ENCODE results near the gene CPSF4.

The CPSF4 gene

GRCh38 chr7:99446096-99446495 lies 7.4 kb downstream of the CPSF4 start:
- FAIRE-seq: no peak
- no peak for DNase-seq (ENCODE audit: insufficient read length, low spot score)

GRCh38 chr7:99447943-99448342 lies 9.2 kb downstream of the CPSF4 start:
- FAIRE-seq: no peak
- DNase-seq (ENCODE audit: insufficient read length, low spot score): no peak

GRCh38 chr7:99448855-99449254 lies 10.1 kb downstream of the CPSF4 start:
- DNase-seq (ENCODE audit: insufficient read length, low spot score): no peak
- FAIRE-seq: no peak

- DNase-seq (ENCODE audit: insufficient read length, low spot score) (no peak), FAIRE-seq (no peak)
These were observed 10.6 kb downstream of the CPSF4 start for GRCh38 chr7:99449326-99449725.

- DNase-seq (ENCODE audit: insufficient read length, low spot score): no peak
- no peak for FAIRE-seq
These were observed 13.2 kb downstream of the CPSF4 start for GRCh38 chr7:99451936-99452335.

GRCh38 chr7:99452541-99452940 lies 13.8 kb downstream of the CPSF4 start:
- FAIRE-seq (no peak), DNase-seq (ENCODE audit: insufficient read length, low spot score) (no peak)

- DNase-seq (ENCODE audit: insufficient read length, low spot score) (no peak), FAIRE-seq (no peak)
These were observed 14.4 kb downstream of the CPSF4 start for GRCh38 chr7:99453105-99453504.

- DNase-seq (ENCODE audit: insufficient read length, low spot score) (no peak), FAIRE-seq (no peak)
These were observed 17.1 kb downstream of the CPSF4 start for GRCh38 chr7:99455874-99456273.

- DNase-seq (ENCODE audit: insufficient read length, low spot score): no peak
These were observed 17.5 kb downstream of the CPSF4 start for GRCh38 chr7:99456288-99456687.

GRCh38 chr7:99457050-99457649 lies 18.4 kb downstream of the CPSF4 start:
- DNase-seq (ENCODE audit: insufficient read length, low spot score) (no peak), FAIRE-seq (no peak)

More at GRCh38 chr7:99456288-99456687, 17.5 kb downstream of the CPSF4 start:
- FAIRE-seq: no peak

- FAIRE-seq (no peak), DNase-seq (ENCODE audit: insufficient read length, low spot score) (no peak)
These were observed 19.1 kb downstream of the CPSF4 start for GRCh38 chr7:99457650-99458493.

- DNase-seq (ENCODE audit: insufficient read length, low spot score) (no peak), FAIRE-seq (no peak)
These were observed 20.3 kb downstream of the CPSF4 start for GRCh38 chr7:99459087-99459486.

GRCh38 chr7:99460651-99461050 lies 21.9 kb downstream of the CPSF4 start:
- DNase-seq (ENCODE audit: insufficient read length, low spot score) (no peak), FAIRE-seq (no peak)

- DNase-seq (ENCODE audit: insufficient read length, low spot score) (no peak), FAIRE-seq (no peak)
These were observed 22.5 kb downstream of the CPSF4 start for GRCh38 chr7:99461221-99461620.

GRCh38 chr7:99465421-99465768 lies 26.7 kb downstream of the CPSF4 start:
- FAIRE-seq (no peak), DNase-seq (ENCODE audit: insufficient read length, low spot score) (no peak)

- FAIRE-seq: no peak
- no peak for DNase-seq (ENCODE audit: insufficient read length, low spot score)
These were observed 29.7 kb downstream of the CPSF4 start for GRCh38 chr7:99468336-99468918.

GRCh38 chr7:99469381-99470065 lies 30.8 kb downstream of the CPSF4 start:
- no peak for DNase-seq (ENCODE audit: insufficient read length, low spot score)
- FAIRE-seq: no peak

- FAIRE-seq (no peak), DNase-seq (ENCODE audit: insufficient read length, low spot score) (peak; percentile 94)
These were observed 34.0 kb downstream of the CPSF4 start, which contains the start of gene ZNF789 for GRCh38 chr7:99472561-99473314. Gene ZNF789 (plus strand): TSS chr7:99472890. CDS start chr7:99476457, 3,567 bp downstream.

GRCh38 chr7:99473315-99473596 lies 34.5 kb downstream of the CPSF4 start:
- DNase-seq (ENCODE audit: insufficient read length, low spot score) (peak; percentile 13), FAIRE-seq (no peak)

GRCh38 chr7:99476107-99476506 lies 37.4 kb downstream of the CPSF4 start:
- DNase-seq (ENCODE audit: insufficient read length, low spot score) (no peak), FAIRE-seq (no peak)
